GM13976 (cell line): ENCODE results near the gene TCEA3.

Source experiments
- DNase-seq: peaks from one replicate; pipeline ENCODE4 v3.0.0; 2012; ENCODE audit warnings: low spot score
- CTCF ChIP-seq: IDR thresholded peaks from 2 replicates; pipeline ENCODE4 v1.5.1; 2012; ENCODE audit warnings: borderline replicate concordance, mild to moderate bottlenecking; ENCODE audit not compliant: insufficient read depth; ENCODE audit errors: extremely low read depth, missing control alignments, control extremely low read depth
- in situ Hi-C: fragments of 300-500 bp; cut with MboI; formaldehyde crosslinking; loops from one replicate; pipeline ENCODE4 v1.12.0; 2022; ENCODE audit warnings: low sequenced_read_pairs, mixed read lengths, inconsistent platforms; ENCODE audit not compliant: unreplicated experiment

The TCEA3 gene

GRCh38 chr1:23466423-23466989, 42.0 kb upstream of the TCEA3 start:
- no peak for DNase-seq
- TF ChIP-seq CTCF = no peak
- in situ Hi-C loops = no loop called here

- no peak for DNase-seq
- in situ Hi-C loops = no loop called here
Observed at GRCh38 chr1:23463286-23463685, 38.7 kb upstream of the TCEA3 start.

DNA sequence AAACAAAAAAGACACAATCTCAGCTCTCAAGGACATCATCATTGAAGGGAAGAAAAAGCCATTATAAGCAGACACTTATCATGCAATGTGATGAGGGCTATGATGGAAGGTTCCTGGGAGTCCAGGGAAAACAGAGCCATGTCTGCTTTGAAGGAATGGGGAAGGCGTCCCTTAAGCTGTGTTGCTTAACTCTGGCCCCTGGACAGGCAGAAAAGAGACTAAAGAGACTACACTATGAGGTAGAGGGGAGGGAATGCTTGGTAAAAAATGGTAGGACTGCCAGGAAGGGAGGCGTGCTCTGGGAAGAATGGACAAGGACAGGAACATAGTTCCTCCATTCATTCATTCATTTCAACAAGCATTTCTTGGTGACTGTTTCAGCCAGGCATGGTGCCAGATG, 38.2 kb upstream of the TCEA3 start:
- DNase-seq = no peak
- in situ Hi-C loops = no loop called here
- TF ChIP-seq CTCF = no peak

More at GRCh38 chr1:23463286-23463685, 38.7 kb upstream of the TCEA3 start:
- TF ChIP-seq CTCF = no peak

DNA sequence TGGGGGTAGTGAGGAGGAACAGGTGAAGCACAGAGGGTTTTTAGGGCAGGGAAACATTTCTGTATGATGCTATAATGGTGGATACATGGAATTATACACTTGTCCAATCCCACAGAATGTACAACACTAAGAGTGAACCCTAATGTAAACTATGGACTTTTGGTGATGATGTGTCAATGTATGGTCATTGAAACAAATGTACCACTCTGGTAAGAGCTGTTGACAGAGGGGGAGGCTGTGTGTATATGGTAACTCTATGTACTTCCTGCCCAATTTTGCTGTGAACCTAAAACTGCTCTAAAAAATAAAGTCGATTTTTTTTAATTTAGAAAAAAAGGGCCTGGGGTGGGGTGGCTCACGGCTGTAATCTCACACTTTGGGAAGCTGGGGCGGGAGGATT, 36.5 kb upstream of the TCEA3 start:
- in situ Hi-C loops = no loop called here
- no peak for DNase-seq
- no peak for TF ChIP-seq CTCF

GRCh38 chr1:23460519-23460918, 36.0 kb upstream of the TCEA3 start:
- no peak for DNase-seq
- TF ChIP-seq CTCF = no peak
- in situ Hi-C loops = no loop called here

- no peak for TF ChIP-seq CTCF
- in situ Hi-C loops = no loop called here
- no peak for DNase-seq
Observed at GRCh38 chr1:23459338-23459757, 34.8 kb upstream of the TCEA3 start.

DNA sequence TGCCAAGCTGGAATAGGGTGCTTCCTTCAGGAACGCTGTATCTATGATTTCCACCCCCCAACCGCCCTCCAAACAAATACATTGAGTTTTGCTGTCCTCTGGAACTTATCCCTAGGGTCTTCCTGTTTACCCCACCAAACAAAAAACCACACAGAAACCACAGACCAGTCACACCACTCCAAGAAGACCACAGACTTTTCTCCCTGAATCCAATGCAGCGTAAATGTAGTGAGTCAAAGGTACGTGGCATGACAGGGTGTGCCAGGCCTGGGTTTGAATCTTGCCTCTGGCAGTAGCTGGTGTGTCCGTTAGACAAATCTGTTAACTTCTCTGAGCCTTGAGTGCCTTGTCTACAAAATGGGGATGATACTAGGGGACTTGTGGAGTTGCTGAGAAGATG, 31.7 kb upstream of the TCEA3 start:
- TF ChIP-seq CTCF = no peak
- no peak for DNase-seq
- in situ Hi-C loops = no loop called here
